Adrenal gland (tissue), 12 donors: ENCODE results near the gene MSANTD1. TPM values are rescaled to one million over a fixed set of nuclear protein-coding genes. Genes with fewer than 3 reads are reported as not detected.

Experiments used
- DNase-seq, 7 donors: peaks; one replicate each; pipeline ENCODE4 v3.0.0-alpha.2; 2019 to 2020
- H3K27ac ChIP-seq, 5 donors: fragments of 200-600 bp; sonication (generic) in 4 of 5; 1 replicate in 3 of 5; 2 replicates in 2 of 5; pipeline versions ENCODE4 v1.5.1 to v1.8.0; 2016 to 2020; ENCODE audit warnings: mild to moderate bottlenecking in 1 of 5
- H3K27me3 ChIP-seq: fragments of 200-600 bp; 2 replicates; pipeline ENCODE4 v1.8.0; 2021
- H3K36me3 ChIP-seq, 2 donors: fragments of 200-600 bp; replicated peaks in 1 of 2; 1 replicate in 1 of 2; 2 replicates in 1 of 2; pipeline versions ENCODE4 v1.5.1 to v1.8.0; 2018 to 2022
- H3K4me1 ChIP-seq, 2 donors: fragments of 200-600 bp; replicated peaks in 1 of 2; 1 replicate in 1 of 2; 2 replicates in 1 of 2; pipeline versions ENCODE4 v1.5.1 to v1.8.0; 2018 to 2021
- H3K4me3 ChIP-seq, 4 donors: fragments of 200-600 bp; sonication (generic) in 3 of 4; one replicate each; pipeline ENCODE4 v1.5.1; 2016 to 2018
- H3K9me3 ChIP-seq, 3 donors: fragments of 200-600 bp; sonication (generic) in 1 of 3; replicated peaks in 1 of 3; 1 replicate in 2 of 3; 2 replicates in 1 of 3; pipeline versions ENCODE4 v1.5.1 to v1.8.0; 2016 to 2021
- CTCF ChIP-seq, 6 experiments: fragments of 450-650 bp in 4 of 6; fragments of 200-600 bp in 2 of 6; sonication (generic) in 1 of 6; IDR thresholded peaks; 1 replicate in 5 of 6; 2 replicates in 1 of 6; pipeline versions ENCODE4 v1.5.1 to v1.8.0; 2016 to 2021; ENCODE audit warnings: antibody characterized with exemption in 6 of 6, mild to moderate bottlenecking in 2 of 6, moderate library complexity in 1 of 6
- POLR2A ChIP-seq, 2 donors: fragments of 450-650 bp; IDR thresholded peaks; one replicate each; pipeline ENCODE4 v1.6.1; 2017; ENCODE audit warnings: antibody characterized with exemption in 2 of 2, mild to moderate bottlenecking in 2 of 2, moderate library complexity in 1 of 2
- WGBS, 4 donors: extraction: QIAGEN DNeasy Blood & Tissue Kit in 2 of 4; methylation state at CpG; one replicate each; pipeline versions ENCODE4 v1.1.5 to v1.1.7; 2013 to 2017; 5-methylcytosine and 5-hydroxymethylcytosine counted together
- intact Hi-C, 2 donors: fragments of 100-400 bp; cut with DNase I; formaldehyde crosslinking; loops; one replicate each; pipeline versions ENCODE4 v1.14.1 to v1.15.0; 2022 to 2023
- polyA plus RNA-seq, 3 donors: library from polyadenylated mRNA; stranded (reverse); fragments of 200-250 nt in 2 of 3; fragments of 350-450 nt in 1 of 3; fragmentation: Illumina TruSeq in 1 of 3; extraction: RNeasy Lipid Tissue Mini Kit (QIAGEN cat#74804) in 1 of 3; gene quantifications; one replicate each; pipeline ENCODE4 v1.2.3, GENCODE V29; 2013 to 2014
- total RNA-seq, 9 donors: library from RNA; depleted of rRNA in 4 of 9; stranded (reverse); fragments of >200 nt in 4 of 9; fragments of 120-200 nt in 1 of 9; fragmentation: NEBNext Ultra II Directional in 1 of 9; extraction: Animal tissue kit (Norgen Biotek cat#: 25700) in 1 of 9; gene quantifications; one replicate each; pipeline versions ENCODE4 v1.1.0 to v1.2.4, GENCODE V29; 2013 to 2023
- donor health status: healthy with polysubstance abuse.
- donor health status: Bipolar disorder and iron deficiency.
- donor health status: DM: yes; HTN: yes; CAD: no.
- donor health status: DM: no; HTN: no; CAD: no.
- donor health status: DM: no; HTN: no; CAD: no.
- donor health status: DM: yes; HTN: yes; CAD: no.

The MSANTD1 gene
- total and polyA plus RNA-seq, 12 donors, result 0.05 to 3.0 (median 0.40) TPM; not detected in 1

GRCh38 chr4:3256230-3257102 lies 7.5 kb downstream of the MSANTD1 start:
- no peaks in the 10 kb centered on the region for H3K36me3 ChIP-seq

GRCh38 chr4:3257103-3257555 lies 8.2 kb downstream of the MSANTD1 start:
- no peak for TF ChIP-seq CTCF (IDR thresholded peaks at IDR 0.05)
- no peak for TF ChIP-seq POLR2A (IDR thresholded peaks at IDR 0.05)
- Histone ChIP-seq H3K9me3 (no peaks in the 10 kb centered on the region), H3K27me3 (no peaks in the 10 kb centered on the region), H3K27ac (no peak overlapping the region), H3K4me3 (no peak overlapping the region), H3K36me3 (no peaks in the 10 kb centered on the region), H3K4me1 (no peaks in the 10 kb centered on the region)
- DNase-seq, result peak in 4 of 7 donors; percentile 5 to 43 (median 9)
- WGBS, 4 donors, result 95 to 100% (median 97%) methylated on average over 5 to 9 of the region's 9 CpGs
- intact Hi-C loops, result no loop called here

More at GRCh38 chr4:3256230-3257102, 7.5 kb downstream of the MSANTD1 start:
- 89 to 96% (median 93%) methylated on average over 18 to 21 of the region's 21 CpGs for WGBS, 4 donors
- H3K9me3 ChIP-seq, result no peaks in the 10 kb centered on the region
- no peak overlapping the region for H3K4me3 ChIP-seq
- H3K4me1 ChIP-seq, result no peaks in the 10 kb centered on the region
- H3K27ac ChIP-seq, result no peak overlapping the region
- peak in 3 of 7 donors; percentile 1 to 8 (median 3) for DNase-seq
- intact Hi-C loops, result no loop called here
- no peaks in the 10 kb centered on the region for H3K27me3 ChIP-seq
- no peak for TF ChIP-seq POLR2A (IDR thresholded peaks at IDR 0.05)
- TF ChIP-seq CTCF (IDR thresholded peaks at IDR 0.05), result no peak

- 88 to 91% (median 89%) methylated on average over 13 to 29 of the region's 29 CpGs for WGBS, 4 donors
- Histone ChIP-seq H3K9me3 (no peaks in the 10 kb centered on the region), H3K27me3 (no peaks in the 10 kb centered on the region), H3K36me3 (no peaks in the 10 kb centered on the region), H3K4me3 (no peak overlapping the region), H3K27ac (no peak overlapping the region), H3K4me1 (no peaks in the 10 kb centered on the region)
- intact Hi-C loops, result no loop called here
- no peak for TF ChIP-seq CTCF (IDR thresholded peaks at IDR 0.05)
- no peak for TF ChIP-seq POLR2A (IDR thresholded peaks at IDR 0.05)
- DNase-seq, result peak in 4 of 7 donors; percentile 5 to 37 (median 11)
Measured at GRCh38 chr4:3257556-3258482, 8.9 kb downstream of the MSANTD1 start.
